Stomach (tissue), 9 donors: ENCODE data around the gene UTP3. TPM values are rescaled to one million over a fixed set of nuclear protein-coding genes. Genes with fewer than 3 reads are reported as not detected.
"Not testable (repeated sequence)": the region's sequence is repeated elsewhere in the genome, so short reads cannot be mapped to it uniquely, and the experiment has no call there.

Experiments used
- DNase-seq, 2 donors: peaks; one replicate each; pipeline versions ENCODE4 v3.0.0 to v3.0.0-alpha.2; 2013 to 2019
- H3K27ac ChIP-seq, 5 donors: fragments of 200-600 bp in 4 of 5; sonication (generic) in 4 of 5; one replicate each; pipeline ENCODE4 v1.5.1; 2013 to 2019; ENCODE audit warnings: mild to moderate bottlenecking in 1 of 5, moderate library complexity in 1 of 5
- H3K27me3 ChIP-seq, 3 donors: fragments of 200-600 bp; sonication (generic); one replicate each; pipeline ENCODE4 v1.5.1; 2017 to 2019; ENCODE audit warnings: mixed run types in 1 of 3
- H3K36me3 ChIP-seq, 4 donors: fragments of 200-600 bp; sonication (generic); 1 replicate in 3 of 4; 2 replicates in 1 of 4; pipeline ENCODE4 v1.5.1; 2016 to 2019
- H3K4me1 ChIP-seq, 4 donors: fragments of 200-600 bp; sonication (generic); one replicate each; pipeline ENCODE4 v1.5.1; 2016 to 2019
- H3K4me3 ChIP-seq, 4 donors: fragments of 200-600 bp; sonication (generic) in 3 of 4; one replicate each; pipeline ENCODE4 v1.5.1; 2016 to 2019; ENCODE audit warnings: mild to moderate bottlenecking in 1 of 4
- H3K9me3 ChIP-seq, 4 donors: fragments of 200-600 bp; sonication (generic); one replicate each; pipeline ENCODE4 v1.5.1; 2016 to 2019
- EP300 ChIP-seq: sonication (generic); formaldehyde crosslinking; IDR thresholded peaks from one replicate; pipeline ENCODE4 v1.6.1; 2017; ENCODE audit warnings: antibody characterized with exemption
- POLR2A ChIP-seq, 4 donors: fragments of 450-650 bp; IDR thresholded peaks; one replicate each; pipeline ENCODE4 v1.6.1; 2016; ENCODE audit warnings: antibody characterized with exemption in 4 of 4, control low read depth in 2 of 4, mild to moderate bottlenecking in 1 of 4, moderate library complexity in 1 of 4
- POLR2AphosphoS5 ChIP-seq, 3 donors: sonication (generic); formaldehyde crosslinking; IDR thresholded peaks; one replicate each; pipeline ENCODE4 v1.6.1; 2016; ENCODE audit warnings: antibody characterized with exemption in 3 of 3
- WGBS, 5 donors: extraction: QIAGEN DNeasy Blood & Tissue Kit in 3 of 5; methylation state at CpG; one replicate each; pipeline versions ENCODE4 v1.1.5 to v1.1.7; 2013 to 2018; 5-methylcytosine and 5-hydroxymethylcytosine counted together
- intact Hi-C: fragments of 100-400 bp; cut with DNase I; formaldehyde crosslinking; loops from one replicate; pipeline ENCODE4 v1.15.1; 2023; ENCODE audit warnings: low total_unique reads
- polyA plus RNA-seq, 3 donors: library from polyadenylated mRNA; stranded (reverse); fragments of 200-250 nt; gene quantifications; one replicate each; pipeline ENCODE4 v1.2.3, GENCODE V29; 2013
- total RNA-seq, 5 donors: library from RNA; depleted of rRNA; stranded (reverse); fragments of >200 nt; gene quantifications; one replicate each; pipeline versions ENCODE4 v1.1.0 to v1.2.3, GENCODE V29; 2014 to 2016
- TF ChIP-seq, protein P1 (sequence below), 7 experiments: fragments of 450-650 bp in 4 of 7; fragments of 200-600 bp in 3 of 7; sonication (generic) in 3 of 7; IDR thresholded peaks; one replicate each; pipeline ENCODE4 v1.5.1; 2016 to 2019; ENCODE audit warnings: antibody characterized with exemption in 7 of 7, control low read depth in 2 of 7, mild to moderate bottlenecking in 1 of 7
- donor health status: healthy with polysubstance abuse.
- donor health status: Bipolar disorder and iron deficiency.
- donor health status: healthy.

Gene UTP3
- total and polyA plus RNA-seq, 8 donors = 11.3 to 22.2 (median 18.5) TPM

DNA sequence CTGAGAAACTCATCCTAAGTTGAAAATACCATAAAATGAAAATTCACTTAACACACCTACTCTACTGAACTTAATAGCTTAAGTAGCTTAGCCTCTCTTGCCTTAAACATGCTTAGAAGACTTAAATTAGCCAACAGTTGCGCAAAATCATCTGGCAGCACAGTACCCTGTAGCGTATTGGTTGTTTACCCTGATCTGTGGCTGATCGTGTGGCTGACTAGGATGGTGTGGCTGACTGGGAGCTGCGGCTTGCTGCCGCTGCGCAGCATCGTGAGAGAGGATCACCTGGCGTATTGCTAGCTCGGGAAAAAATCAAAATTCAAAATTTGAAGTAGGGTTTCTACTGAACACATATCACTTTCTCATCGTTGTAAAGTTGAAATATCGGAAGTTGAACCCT is 39.8 kb downstream of the UTP3 start:
- no peaks in the 10 kb centered on the region for H3K9me3 ChIP-seq
- TF ChIP-seq, protein P1, sequence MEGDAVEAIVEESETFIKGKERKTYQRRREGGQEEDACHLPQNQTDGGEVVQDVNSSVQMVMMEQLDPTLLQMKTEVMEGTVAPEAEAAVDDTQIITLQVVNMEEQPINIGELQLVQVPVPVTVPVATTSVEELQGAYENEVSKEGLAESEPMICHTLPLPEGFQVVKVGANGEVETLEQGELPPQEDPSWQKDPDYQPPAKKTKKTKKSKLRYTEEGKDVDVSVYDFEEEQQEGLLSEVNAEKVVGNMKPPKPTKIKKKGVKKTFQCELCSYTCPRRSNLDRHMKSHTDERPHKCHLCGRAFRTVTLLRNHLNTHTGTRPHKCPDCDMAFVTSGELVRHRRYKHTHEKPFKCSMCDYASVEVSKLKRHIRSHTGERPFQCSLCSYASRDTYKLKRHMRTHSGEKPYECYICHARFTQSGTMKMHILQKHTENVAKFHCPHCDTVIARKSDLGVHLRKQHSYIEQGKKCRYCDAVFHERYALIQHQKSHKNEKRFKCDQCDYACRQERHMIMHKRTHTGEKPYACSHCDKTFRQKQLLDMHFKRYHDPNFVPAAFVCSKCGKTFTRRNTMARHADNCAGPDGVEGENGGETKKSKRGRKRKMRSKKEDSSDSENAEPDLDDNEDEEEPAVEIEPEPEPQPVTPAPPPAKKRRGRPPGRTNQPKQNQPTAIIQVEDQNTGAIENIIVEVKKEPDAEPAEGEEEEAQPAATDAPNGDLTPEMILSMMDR (IDR thresholded peaks at IDR 0.05) = no peak
- no peak for TF ChIP-seq EP300
- no peak for TF ChIP-seq POLR2AphosphoS5 (IDR thresholded peaks at IDR 0.05)
- TF ChIP-seq POLR2A (IDR thresholded peaks at IDR 0.05) = no peak
- no peak for DNase-seq
- intact Hi-C loops = no loop called here
- peaks cover 0 to 29% (median 11%) of the 10 kb centered on the region in 4 donors for H3K4me1 ChIP-seq
- no peaks in the 10 kb centered on the region for H3K27me3 ChIP-seq
- no peak overlapping the region for H3K27ac ChIP-seq
- 89 to 93% (median 89%) methylated on average over 11 of the region's 11 CpGs for WGBS, 5 donors
- H3K4me3 ChIP-seq = no peak overlapping the region
- H3K36me3 ChIP-seq = peaks cover 0 to 7% (median 3%) of the 10 kb centered on the region in 4 donors

DNA sequence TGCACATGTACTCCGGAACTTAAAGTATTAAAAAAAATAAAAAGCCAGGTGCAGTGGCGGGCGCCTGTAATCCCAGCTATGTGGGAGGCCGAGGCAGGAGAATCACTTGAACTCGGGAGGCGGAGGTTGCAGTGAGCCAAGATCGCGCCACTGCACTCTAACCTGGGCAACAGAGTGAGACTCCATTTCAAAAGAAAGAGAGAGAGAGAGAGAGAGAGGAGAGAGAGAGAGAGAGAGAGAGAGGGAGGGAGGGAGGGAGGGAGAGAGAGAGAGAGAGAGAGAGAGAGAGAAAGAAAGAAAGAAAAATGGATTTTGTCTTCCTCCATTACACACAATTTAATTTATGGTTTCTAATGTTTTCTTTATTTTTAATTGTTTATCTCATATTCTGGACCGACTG is 44.5 kb downstream of the UTP3 start:
- H3K4me3 ChIP-seq, DNase-seq, H3K27ac ChIP-seq, H3K9me3 ChIP-seq, intact Hi-C loops, H3K27me3 ChIP-seq, H3K36me3 ChIP-seq: not testable (repeated sequence)
- H3K4me1 ChIP-seq = peaks cover 8 to 43% (median 24%) of the 10 kb centered on the region in 4 donors
- 91 to 96% (median 94%) methylated on average over 9 of the region's 9 CpGs for whole genome bisulfite sequencing, 5 donors

GRCh38 chr4:70734168-70734954 is 46.0 kb downstream of the UTP3 start:
- intact Hi-C loops = no loop called here
- no peaks in the 10 kb centered on the region for H3K36me3 ChIP-seq
- H3K9me3 ChIP-seq = no peaks in the 10 kb centered on the region
- H3K4me1 ChIP-seq = peaks cover 8 to 47% (median 28%) of the 10 kb centered on the region in 4 donors
- peak overlapping the region; percentile 64 to 87 (median 82) for H3K27ac ChIP-seq
- H3K4me3 ChIP-seq = peak overlapping the region; percentile 30 to 46 (median 40)
- DNase-seq = peak in 1 of 2 donors; percentile 73
- no peaks in the 10 kb centered on the region for H3K27me3 ChIP-seq
- 1 to 3% (median 2%) methylated on average over 5 of the region's 5 CpGs for WGBS, 5 donors
- TF ChIP-seq, protein P1 (IDR thresholded peaks at IDR 0.05) = no peak
- peak in 2 of 3 donors; percentile 33 to 41 for TF ChIP-seq POLR2AphosphoS5 (IDR thresholded peaks at IDR 0.05)

GRCh38 chr4:70734971-70735370 is 46.6 kb downstream of the UTP3 start:
- 1 to 16% (median 11%) methylated on average over 3 of the region's 3 CpGs for WGBS, 5 donors
- intact Hi-C loops = no loop called here
- TF ChIP-seq EP300 (no peak), POLR2AphosphoS5 (IDR thresholded peaks at IDR 0.05) (no peak), POLR2A (IDR thresholded peaks at IDR 0.05) (no peak)
- TF ChIP-seq, protein P1 (IDR thresholded peaks at IDR 0.05) = no peak
- Histone ChIP-seq H3K9me3 (no peaks in the 10 kb centered on the region), H3K36me3 (no peaks in the 10 kb centered on the region), H3K27me3 (no peaks in the 10 kb centered on the region), H3K4me3 (peak overlapping the region; percentile 30 to 46 (median 40)), H3K27ac (peak overlapping the region in 4 of 5 donors; percentile 81 to 87 (median 82)), H3K4me1 (peaks cover 8 to 51% (median 31%) of the 10 kb centered on the region in 4 donors)
- DNase-seq = no peak

DNA sequence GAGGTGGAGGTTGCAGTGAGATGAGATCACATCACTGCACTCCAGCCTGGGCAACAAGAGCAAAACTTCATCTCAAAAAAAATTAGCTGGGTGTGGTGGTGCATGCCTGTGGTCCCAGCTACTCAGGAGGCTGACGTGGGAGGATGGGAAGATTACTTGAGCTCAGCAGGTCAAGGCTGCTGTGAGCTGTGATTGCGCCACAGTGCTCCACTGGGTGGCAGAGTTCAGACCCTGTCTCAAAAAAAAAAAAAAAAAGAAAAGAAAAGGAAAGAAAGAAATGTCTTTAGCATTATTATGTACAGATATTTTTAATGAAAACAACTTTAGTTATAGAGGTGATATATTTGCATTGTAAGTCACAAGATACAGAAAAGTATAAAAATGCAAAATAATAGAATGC is 47.6 kb downstream of the UTP3 start:
- H3K9me3 ChIP-seq, intact Hi-C loops, H3K27me3 ChIP-seq, H3K36me3 ChIP-seq, H3K4me3 ChIP-seq: not testable (repeated sequence)
- TF ChIP-seq, protein P1 (IDR thresholded peaks at IDR 0.05) = peak in 2 of 7 experiments; percentile 14 to 15
- 25 to 47% (median 38%) methylated on average over 2 of the region's 2 CpGs for WGBS, 5 donors
- peak; percentile 46 to 62 for DNase-seq
- Histone ChIP-seq H3K4me1 (peaks cover 8 to 59% (median 35%) of the 10 kb centered on the region in 4 donors), H3K27ac (peak overlapping the region in 3 of 5 donors; percentile 82 to 87 (median 82))
